HG03521 (cell line): ENCODE results near the gene MAP3K4.
A peak's percentile ranks its signal among the peaks of the same experiment; 100 is the strongest.

Experiments
- ATAC-seq: cut with Tn5 transposase; IDR thresholded peaks from one replicate; pipeline ENCODE4 v1.9.1; 2021; ENCODE audit warnings: mild to moderate bottlenecking, moderate library complexity; ENCODE audit not compliant: unreplicated experiment

MAP3K4 gene

DNA sequence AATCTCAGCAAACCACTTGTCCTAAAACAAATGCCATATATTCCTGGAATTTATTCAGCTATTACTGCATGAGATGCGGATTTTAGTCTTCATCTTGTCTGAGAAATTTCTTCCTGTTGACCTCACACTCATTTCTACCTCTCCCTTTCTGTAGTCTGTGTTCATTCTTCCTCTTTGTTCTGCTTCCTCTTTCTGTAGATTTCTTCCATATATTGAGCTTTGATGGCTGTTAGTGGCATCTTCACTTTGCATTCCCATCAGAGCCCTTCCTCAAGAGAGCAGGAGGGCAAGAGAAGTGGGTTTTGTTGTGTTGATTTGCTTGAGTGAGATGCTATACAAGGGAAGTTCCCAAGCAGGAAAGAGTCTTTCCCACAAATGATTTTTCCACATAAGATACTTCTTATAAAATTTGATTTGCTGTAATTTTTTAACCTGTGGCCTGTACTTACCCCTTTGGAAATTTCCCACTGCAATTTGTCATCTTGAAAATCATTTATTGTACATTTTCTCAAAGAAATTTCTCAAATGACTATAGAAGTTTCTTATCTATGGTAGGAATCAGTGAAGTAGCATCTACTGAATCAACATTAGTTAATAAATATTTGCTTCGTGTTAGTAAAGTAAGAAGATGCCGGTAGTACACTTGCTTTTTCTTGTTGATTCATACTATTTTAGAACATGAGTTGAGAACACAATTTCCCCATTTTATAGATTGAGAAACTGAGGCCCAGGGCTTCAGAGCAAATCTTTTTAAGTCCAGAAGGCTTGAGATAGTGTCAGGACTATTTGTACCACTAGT lies 43.8 kb downstream of the MAP3K4 start:
- no peak for ATAC-seq

DNA sequence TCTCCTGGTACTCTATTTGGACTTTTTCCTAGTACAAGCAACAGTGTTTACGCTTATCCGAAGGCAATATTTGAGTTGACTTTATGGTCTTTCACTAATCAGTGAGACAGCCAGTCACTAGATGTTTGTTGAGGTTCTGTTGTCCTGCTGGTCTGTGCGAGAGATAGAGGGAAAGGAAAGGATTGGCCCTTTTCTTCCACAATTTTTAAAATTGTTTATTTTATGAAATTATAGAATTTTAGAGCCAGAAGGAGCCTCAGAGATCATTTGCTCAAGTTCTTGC lies 44.4 kb downstream of the MAP3K4 start:
- ATAC-seq = no peak

- no peak for ATAC-seq
Observed at GRCh38 chr6:161037873-161038228, 46.3 kb downstream of the MAP3K4 start.

- ATAC-seq = peak; percentile 86
Observed at GRCh38 chr6:161038229-161039031, 46.9 kb downstream of the MAP3K4 start.

DNA sequence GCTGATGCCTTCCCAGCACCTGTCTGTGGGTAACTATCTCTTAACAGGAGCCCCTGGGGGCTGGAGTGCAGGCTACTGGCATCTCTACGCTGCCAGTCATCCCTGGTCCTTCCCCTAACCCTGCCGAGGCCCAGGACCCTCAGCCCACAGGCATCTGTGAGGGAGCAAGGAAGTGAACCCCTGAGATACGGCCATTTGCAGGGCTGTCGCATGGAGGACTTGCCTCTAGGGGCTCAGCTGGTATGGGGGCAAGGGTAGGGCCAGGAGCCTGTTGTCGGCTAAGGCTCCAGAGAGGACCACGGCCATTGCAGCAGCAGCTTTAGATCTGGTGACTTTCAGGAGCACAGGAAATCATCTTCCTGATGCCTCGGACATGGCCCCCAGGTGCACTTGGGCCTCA lies 49.7 kb downstream of the MAP3K4 start:
- ATAC-seq = no peak

DNA sequence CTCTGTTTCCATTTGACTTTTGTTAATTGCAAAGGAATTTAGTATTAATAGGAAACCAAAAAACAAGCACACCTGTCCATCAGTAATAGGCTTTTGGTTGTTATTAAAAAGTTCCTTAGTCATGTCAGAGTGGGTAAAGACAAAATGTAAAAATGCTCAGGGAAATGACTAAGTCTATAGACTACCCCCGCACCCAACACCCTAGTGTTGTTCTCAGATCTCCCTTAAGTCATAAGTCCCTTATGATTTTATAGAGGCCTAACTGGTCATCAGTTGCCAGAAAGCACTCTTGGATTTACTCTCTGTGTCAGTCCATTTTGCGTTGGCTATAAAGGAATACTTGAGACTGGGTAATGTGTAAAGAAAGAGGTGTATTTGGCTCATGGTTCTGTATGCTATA lies 52.8 kb downstream of the MAP3K4 start:
- ATAC-seq = no peak

DNA sequence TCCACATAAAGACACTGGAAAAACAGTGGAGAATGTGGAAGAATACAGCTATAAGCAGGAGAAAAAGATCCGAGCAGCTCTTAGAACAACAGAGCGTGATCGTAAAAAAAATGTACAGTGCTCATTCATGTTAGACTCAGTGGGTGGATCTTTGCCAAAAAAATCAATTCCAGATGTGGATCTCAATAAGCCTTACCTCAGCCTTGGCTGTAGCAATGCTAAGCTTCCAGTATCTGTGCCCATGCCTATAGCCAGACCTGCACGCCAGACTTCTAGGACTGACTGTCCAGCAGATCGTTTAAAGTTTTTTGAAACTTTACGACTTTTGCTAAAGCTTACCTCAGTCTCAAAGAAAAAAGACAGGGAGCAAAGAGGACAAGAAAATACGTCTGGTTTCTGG lies 57.1 kb downstream of the MAP3K4 start:
- no peak for ATAC-seq

- peak; percentile 58 for ATAC-seq
Observed at GRCh38 chr6:161050134-161050765, 58.7 kb downstream of the MAP3K4 start.

DNA sequence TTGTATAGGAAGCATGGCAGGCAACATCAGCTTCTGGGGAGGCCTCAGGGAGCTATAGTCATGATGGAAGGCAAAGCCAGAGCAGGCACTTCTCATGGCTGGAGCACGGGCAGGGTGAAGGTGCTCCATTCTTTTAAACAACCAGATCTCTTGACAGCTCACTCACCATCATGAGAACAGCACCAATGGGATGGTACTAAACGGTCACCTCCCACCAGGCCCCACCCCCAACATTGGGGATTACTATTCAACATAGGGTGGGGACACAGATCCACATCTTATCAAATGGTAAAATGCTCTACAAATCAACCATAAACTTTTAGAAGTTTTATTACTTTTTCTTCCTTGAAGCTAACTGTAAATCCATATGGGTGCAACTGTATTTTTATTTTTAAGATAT lies 61.5 kb downstream of the MAP3K4 start:
- no peak for ATAC-seq

DNA sequence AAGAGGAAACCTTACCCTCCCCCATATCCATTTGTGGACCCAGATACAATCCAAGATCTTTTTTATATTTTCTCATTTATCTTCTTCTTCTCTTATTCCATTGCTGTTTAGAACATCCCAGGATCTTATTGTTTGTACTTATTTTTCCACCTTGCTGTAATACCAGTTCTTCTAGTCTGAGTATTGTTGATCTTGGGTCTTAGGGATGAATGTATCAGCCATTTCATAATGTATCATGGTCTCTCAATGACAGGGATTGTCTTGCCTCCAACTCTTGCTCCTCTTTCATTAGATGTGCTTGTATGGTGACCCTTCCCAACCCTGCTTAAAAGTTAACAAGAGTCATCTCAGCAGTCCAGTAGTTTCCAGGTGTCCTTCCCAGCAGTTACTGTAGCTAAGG lies 63.3 kb downstream of the MAP3K4 start:
- no peak for ATAC-seq

- no peak for ATAC-seq
Observed at GRCh38 chr6:161056451-161056850, 64.9 kb downstream of the MAP3K4 start.

DNA sequence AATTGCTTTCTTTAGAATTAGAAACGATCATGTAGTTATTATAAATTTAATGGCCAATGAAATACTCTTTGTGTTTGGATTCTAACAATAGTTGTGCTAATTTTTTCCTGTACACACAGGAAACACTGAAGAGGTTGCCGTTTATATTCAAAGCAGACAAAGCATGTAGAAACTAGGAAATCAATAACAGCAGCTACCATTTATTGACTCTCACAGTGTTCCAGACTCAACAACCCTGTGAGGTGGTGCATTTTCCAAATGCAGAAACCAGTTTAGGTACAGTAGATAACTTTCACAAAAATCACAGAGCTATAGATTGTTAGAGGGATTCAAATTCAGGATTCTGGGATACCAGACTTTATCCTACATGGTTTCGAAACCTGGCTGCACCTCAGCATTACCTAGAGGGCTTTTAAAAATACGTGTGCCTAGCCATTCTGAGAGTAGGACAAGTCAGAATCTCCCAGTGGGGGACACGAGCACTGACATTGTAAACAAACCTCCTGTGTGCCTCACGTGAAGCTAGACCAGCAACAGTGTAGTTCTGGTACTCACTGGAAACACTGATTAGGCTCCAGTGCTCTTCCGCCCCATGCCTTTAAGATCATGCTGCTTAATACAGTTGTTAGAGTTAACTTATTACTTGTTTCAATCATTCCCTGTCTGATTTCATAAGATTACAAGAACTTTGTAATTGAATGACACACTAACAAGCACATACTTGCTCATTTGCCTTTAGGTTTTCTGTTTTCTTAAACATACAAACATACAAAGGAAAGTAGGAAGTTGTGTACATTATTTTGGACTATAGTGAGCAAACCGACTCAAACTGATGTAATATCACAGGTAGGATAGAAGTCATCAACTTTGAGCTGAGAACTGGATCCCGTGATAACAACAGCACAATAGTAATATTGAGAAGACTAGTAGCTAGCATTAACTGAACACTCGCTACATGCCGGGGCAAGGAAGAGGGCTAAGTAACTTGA lies 65.8 kb downstream of the MAP3K4 start:
- ATAC-seq = no peak

GRCh38 chr6:161058741-161059140 lies 67.2 kb downstream of the MAP3K4 start:
- ATAC-seq = no peak

GRCh38 chr6:161061576-161061975 lies 70.0 kb downstream of the MAP3K4 start:
- ATAC-seq = no peak

- ATAC-seq = no peak
Observed at GRCh38 chr6:161064915-161065314, 73.3 kb downstream of the MAP3K4 start.

- ATAC-seq = no peak
Observed at GRCh38 chr6:161066511-161066910, 74.9 kb downstream of the MAP3K4 start.

DNA sequence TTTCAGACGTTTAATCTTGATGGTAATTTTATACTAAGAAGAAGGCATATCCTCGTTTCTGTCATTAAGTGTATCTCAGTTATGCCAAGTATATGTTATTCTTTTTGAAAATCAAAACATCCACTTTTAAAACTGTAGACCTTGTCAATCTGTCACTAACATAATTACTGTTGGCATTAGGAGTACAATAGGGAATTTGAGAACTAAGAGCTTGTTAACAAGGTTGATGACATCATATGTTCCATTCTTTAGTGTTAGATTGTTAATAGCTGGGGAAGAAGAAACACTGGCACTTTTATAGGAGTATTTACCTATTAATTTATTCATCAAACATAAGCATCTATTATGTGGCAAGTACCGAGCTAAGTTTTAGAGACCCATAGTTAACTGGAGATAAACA lies 76.2 kb downstream of the MAP3K4 start:
- ATAC-seq = no peak

DNA sequence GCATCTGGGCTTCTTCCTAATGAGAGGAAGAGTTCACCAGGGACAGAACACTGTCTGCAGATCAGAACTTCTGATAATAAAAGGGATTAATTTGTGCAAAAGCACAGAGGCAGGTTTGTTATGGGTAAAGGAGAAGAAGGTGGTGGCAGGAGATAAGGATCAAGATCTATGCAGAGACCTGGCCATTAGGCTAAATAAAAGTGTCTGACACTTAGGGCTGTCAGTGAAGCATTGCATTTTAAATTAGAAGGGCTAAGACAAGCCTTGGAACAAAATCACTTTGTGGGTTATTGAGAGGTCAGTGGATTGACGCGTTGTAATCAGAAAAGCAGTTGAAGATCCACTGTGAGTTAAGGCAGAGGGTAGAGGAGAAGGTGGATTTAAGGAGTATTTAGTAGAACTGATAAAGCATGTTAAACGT lies 76.8 kb downstream of the MAP3K4 start:
- ATAC-seq = no peak

GRCh38 chr6:161073930-161074329 lies 82.4 kb downstream of the MAP3K4 start:
- no peak for ATAC-seq

DNA sequence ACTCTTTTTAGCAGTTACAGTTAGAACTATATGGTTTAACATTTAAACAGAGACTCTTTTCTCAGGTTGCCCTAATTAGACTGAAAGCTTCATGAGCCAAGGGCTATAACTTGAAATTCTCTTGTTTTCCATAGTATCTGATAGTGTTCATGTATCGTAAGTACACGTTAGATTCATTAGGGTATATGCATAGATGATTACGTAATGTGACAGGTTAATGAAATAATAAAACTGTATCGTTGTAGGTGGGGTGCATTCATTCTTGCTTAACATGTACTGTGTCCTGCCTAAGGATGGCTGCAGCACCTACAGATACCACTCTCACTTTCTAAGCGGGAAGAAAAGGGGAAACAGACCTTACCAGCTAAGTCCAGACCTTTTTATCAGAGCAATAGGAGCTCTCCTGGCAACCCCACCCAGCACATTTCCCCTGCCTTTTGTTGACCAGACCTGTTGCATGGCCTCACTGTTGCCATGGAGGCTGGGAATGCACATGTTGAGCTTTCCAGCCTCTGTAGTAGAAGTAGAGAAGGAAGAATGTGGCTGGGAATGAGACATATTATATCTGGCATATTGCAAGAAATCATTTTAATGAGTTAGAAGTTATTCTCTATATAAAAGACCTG lies 83.0 kb downstream of the MAP3K4 start:
- ATAC-seq = no peak
